ENCODE results near the gene SEMA5A. TPM values are rescaled to one million over a fixed set of nuclear protein-coding genes. Genes with fewer than 3 reads are reported as not detected.

Gene SEMA5A
- total and polyA plus RNA-seq, 2 of the 8 experiments (the other 6 are each of a cell fraction or from before 2014, with no cell fraction given): 5.3 to 8.9 TPM

GRCh38 chr5:9544056-9544455, 1.8 kb downstream of the SEMA5A start:
- Histone ChIP-seq H3K14ac (ENCODE audit: insufficient read length) (no peak overlapping the region), H3K23me2 (ENCODE audit: low read depth, low read length) (peaks cover 12% of the 10 kb centered on the region), H3K9me3 (ENCODE audit: insufficient read depth in 2 of 2, low read depth in 1 of 2, low read length in 1 of 2) (no peaks in the 10 kb centered on the region), H2AFZ (ENCODE audit: low read length) (peak overlapping the region; percentile 56; the same call in 1 of the 2 replicates), H4K5ac (ENCODE audit: insufficient read length, low read depth, low read length) (no peak overlapping the region), H3K79me1 (ENCODE audit: low read depth, low read length) (no peaks in the 10 kb centered on the region), H3K9ac (replicated peaks in 1 of 4; ENCODE audit: extremely low read depth in 1 of 4, low read depth in 3 of 4, low read length in 3 of 4) (peak overlapping the region in 2 of 4 experiments; percentile 8 to 26; a peak in 1 of 7 replicates), H3K23ac (ENCODE audit: insufficient read length) (no peak overlapping the region), H2BK5ac (ENCODE audit: low read depth, low read length) (no peak overlapping the region), H3K4me3 (ENCODE audit: extremely low read depth in 1 of 4, insufficient read depth in 2 of 4, low read depth in 3 of 4, low read length in 4 of 4) (peak overlapping the region in 3 of 4 experiments; percentile 80 to 88 (median 86); a peak in 5 of 8 replicates), H4K8ac (ENCODE audit: extremely low read depth, insufficient read depth, low read length) (no peak overlapping the region), H2BK20ac (ENCODE audit: low read length) (no peak overlapping the region), H3K4me2 (ENCODE audit: insufficient read depth in 1 of 2, low read depth in 2 of 2, low read length in 2 of 2) (peak overlapping the region; percentile 65 to 100), H4K91ac (replicated peaks; ENCODE audit: insufficient read length, low read length) (no peak overlapping the region), H3K18ac (ENCODE audit: extremely low read depth, low read length) (no peak overlapping the region), H2BK12ac (ENCODE audit: low read depth, low read length) (no peak overlapping the region), H3K4me1 (replicated peaks in 1 of 4; ENCODE audit: control insufficient read depth in 3 of 4, insufficient read depth in 4 of 4, low read length in 3 of 4) (peaks cover 3 to 8% (median 4%) of the 10 kb centered on the region in 4 experiments; a peak in 6 of 7 replicates), H2AK5ac (ENCODE audit: low read depth, low read length) (no peak overlapping the region), H3K27ac (ENCODE audit: low read depth, low read length) (no peak overlapping the region), H4K20me1 (replicated peaks in 1 of 2; ENCODE audit: control insufficient read depth in 1 of 2, insufficient read depth in 2 of 2, low read length in 2 of 2) (no peaks in the 10 kb centered on the region), H2BK120ac (replicated peaks; ENCODE audit: low read depth, low read length) (no peak overlapping the region), H3K79me2 (ENCODE audit: control insufficient read depth in 1 of 2, insufficient read depth in 2 of 2, low read length in 2 of 2) (no peaks in the 10 kb centered on the region), H3K56ac (replicated peaks; ENCODE audit: insufficient read length, low read depth, low read length) (no peak overlapping the region), H3K4ac (replicated peaks; ENCODE audit: insufficient read length, low read depth, low read length) (no peak overlapping the region), H2BK15ac (ENCODE audit: low read length) (no peak overlapping the region), H3K27me3 (replicated peaks in 1 of 4; ENCODE audit: control insufficient read depth in 3 of 4, extremely low read depth in 1 of 4, insufficient read depth in 3 of 4, low read length in 3 of 4) (peaks cover 0 to 3% (median 0%) of the 10 kb centered on the region in 4 experiments; a peak in 2 of 7 replicates), H3K36me3 (ENCODE audit: control insufficient read depth in 2 of 4, insufficient read depth in 4 of 4, low read length in 3 of 4) (no peaks in the 10 kb centered on the region)
- FAIRE-seq (no peak), DNase-seq (ENCODE audit: low read depth in 1 of 2, low spot score in 2 of 2) (no peak)
- ChIA-PET POLR2A (ENCODE audit: partially characterized antibody) (interaction anchor here (0.9 to 1.5 kb wide), 2 partner anchors 10 to 70 kb away, joined by 3 to 4 read pairs; no protein-coding TSS in a partner anchor), CTCF (ENCODE audit: partially characterized antibody) (interaction anchor here (0.5 to 2.2 kb wide), 30 partner anchors 9 to 625 kb away, joined by 3 to 17 read pairs (median 3); no protein-coding TSS in a partner anchor)
- 52% methylated on average over 6 of the region's 6 CpGs; no CpG with 5 or more reads in 1 of the 2 experiments for WGBS, 2 experiments (ENCODE audit: extremely low coverage in 1 of 2, insufficient coverage in 1 of 2, insufficient read length in 1 of 2, insufficient replicate concordance in 2 of 2, low coverage in 1 of 2, low lambda C conversion rate in 2 of 2, missing lambda C conversion rate in 1 of 2)
- no peak for TF ChIP-seq JUND (IDR thresholded peaks at IDR 0.05; ENCODE audit: low read length)
- TF ChIP-seq RNF2 (IDR thresholded peaks at IDR 0.05; ENCODE audit: borderline replicate concordance, low read depth, low read length, missing control alignments, poor library complexity, severe bottlenecking): no peak
- no peak for TF ChIP-seq EZH2 (IDR thresholded peaks at IDR 0.05; ENCODE audit: low read depth, low read length, severe bottlenecking)
- no peak for TF ChIP-seq ATF3 (IDR thresholded peaks at IDR 0.05; ENCODE audit: insufficient read depth, low read depth, low read length)

Measured in H1 (cell line).